Measurements from ENCODE around the gene EPHB3.
"Not testable (repeated sequence)": the region's sequence is repeated elsewhere in the genome, so short reads cannot be mapped to it uniquely, and the experiment has no call there.

EPHB3 gene

DNA sequence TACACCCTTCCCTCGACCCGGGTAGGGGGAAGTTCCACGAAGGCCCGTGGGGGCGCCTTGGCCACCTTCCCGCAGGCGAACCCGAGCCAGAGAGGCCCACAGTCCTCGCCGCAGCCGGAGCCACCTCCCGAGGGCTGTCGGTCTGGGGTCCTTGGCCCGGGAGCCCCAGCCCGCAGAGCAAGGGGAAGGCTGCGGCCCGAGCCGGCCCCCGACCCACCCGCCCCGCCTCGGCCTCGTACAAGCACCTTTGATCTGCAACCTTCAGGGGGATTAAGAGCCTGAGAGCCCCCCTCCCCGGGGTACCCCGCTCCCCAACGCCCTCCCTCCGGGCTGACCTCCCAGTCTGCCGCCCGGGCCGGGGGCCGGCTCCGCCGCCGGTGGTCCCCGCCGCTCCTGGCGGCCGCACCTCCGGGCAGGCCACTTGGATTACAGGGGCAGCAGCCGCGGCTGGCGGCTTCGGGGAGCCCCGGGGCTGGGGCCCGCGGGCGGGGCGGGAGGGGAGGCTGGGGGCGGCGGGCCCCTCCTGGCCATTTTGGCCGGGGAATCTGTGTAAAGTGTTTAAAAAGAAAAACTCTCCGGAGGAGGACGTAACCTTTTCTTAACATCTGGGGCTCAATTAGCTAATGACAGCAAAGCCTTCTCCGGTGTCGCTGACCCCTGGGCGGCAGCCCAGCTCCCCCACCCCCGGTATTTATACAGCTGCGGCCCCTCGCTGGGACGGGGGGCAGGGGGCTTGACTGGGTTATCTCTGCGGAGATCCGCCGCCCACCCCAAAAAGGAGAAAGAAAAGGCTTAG lies 40.2 kb downstream of the EPHB3 start:
- no peak for DNase-seq

DNA sequence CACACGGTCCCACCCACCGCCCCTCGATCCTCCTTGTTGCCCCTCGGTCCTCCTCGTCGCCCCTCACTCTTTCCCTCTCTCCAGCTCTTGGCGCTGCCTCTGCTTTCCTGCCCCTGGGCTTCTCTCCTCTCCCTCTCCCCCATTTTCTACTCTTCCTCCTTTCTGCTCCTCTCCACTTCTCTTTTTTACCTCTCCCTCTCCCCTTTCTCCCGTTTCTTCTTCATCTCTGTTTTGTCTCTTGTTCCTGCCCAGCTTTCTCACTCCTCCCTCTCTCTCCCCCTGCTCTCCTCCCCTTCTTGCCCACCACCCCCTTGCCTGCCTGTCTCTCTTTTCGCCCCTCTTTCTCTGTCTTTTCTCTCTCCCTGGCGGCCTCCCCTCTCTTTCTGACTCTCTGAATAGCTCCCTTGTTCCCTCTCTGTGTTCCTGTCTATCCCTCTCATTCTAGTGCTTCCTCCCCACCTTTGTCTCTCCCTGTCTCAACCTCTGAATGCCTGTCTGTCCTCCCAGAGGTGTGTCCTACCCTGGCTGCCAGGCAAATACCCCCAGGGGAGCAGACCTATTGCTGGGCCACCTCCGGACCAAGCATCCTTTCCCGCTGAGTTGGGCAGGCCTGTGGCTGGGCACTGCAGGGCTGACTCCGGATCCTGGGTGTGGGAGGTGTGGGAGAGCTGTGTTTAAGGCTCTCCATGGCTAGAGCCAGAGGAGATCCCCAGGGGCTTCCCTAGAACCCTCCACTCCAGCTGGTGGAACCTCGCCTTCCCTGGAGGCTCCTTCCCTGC lies 41.0 kb downstream of the EPHB3 start:
- DNase-seq, result no peak

DNA sequence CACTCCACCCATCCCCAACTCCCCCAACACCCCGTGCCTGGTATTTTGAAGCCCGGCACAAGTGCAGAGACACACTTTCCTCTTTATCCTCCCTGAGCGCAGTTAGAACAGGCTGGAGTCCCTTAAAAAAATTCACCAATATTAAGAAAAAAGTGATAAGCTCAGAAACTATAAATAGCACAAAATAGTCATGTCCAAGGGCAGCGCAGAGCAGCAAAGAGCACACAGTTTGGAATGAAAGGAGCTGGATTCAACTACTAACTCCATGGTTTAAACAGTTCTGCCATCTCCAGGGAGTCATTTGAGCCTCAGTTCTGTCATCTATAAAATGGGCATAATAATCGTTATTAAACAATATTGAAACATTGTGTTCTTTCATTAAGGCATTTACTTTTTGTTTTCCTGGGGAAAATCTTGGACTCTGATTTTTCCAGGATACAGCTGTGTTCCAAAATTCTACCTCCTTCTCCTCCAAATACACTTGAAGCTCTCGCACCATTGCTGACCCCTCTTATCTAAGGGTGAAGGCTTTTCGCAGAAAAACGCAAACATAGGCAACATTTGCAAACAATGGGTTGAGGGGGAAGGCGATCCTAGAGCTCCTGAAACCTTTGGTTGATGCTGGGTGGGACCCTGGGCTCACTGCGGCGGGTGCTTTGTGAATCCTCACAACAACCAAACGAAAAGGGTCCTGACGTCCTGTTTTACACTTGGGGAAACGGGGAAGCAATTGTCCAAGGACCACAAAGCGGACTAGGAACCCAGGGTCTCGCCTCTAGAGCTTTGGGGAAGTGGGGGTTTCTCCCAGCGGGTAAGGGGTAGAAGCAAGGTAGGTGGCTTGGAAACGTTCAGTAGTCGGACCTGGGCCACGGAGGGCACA lies 41.8 kb downstream of the EPHB3 start:
- no peak for DNase-seq

DNA sequence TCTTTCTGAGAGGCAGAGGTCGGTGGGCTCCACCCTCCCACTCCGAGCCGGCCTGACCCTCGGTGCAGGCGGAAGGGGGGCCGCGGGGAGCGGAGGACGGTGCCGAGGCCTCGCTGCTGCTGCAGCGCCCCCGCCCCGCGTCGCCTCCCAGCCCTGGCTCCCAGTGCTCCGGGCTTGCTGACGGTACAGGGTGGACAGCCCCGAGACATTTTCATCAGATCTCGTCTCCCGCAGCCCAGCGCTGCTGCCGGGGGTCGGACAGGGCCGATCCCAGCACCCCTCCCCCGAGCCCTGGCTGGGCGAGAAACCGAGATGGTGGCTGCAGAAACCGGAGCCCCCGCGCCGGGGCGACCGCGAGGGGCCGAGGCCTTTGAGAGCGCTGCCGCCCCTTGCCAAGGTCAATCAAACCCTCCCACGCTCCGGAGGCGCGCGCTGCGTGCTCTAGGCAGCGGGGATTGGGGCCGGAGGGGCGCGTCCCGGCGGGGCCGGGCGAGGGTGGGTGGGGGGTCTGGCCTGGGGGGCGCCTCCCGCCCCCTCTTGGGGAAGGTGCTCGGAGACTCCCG lies 42.5 kb downstream of the EPHB3 start:
- no peak for DNase-seq

DNA sequence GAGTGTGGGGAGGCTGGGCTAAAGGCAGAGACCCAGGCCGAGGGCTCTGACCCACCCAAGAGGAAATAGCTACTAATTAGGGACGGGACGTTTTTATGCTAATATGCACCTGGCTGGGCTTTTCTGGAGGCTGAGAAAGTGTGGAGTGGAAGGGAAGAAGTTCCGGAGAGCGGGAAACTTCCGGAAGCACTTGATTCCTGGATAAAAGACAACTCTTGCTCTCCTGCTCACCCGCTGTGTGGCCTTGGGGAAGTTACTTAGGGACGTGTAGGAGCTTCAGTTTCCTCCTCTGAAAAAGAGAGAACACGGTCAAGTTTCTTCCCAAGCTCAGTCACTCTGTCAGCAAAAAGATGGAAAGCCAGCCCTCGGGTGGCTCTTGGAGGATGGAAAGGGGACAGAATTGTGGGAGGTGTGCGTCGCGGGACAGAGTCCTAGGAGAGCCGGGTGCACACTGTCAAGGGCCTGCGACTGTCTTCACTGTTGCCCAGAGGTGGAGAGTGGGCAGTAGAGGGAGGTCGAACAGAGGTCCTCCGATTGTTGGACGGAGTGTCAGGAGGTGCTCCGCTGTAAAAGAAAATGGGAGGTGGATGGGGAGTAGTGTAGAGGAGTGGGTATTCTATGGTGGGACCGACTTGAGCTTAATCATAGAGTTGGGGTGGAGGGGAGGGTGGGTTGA lies 43.2 kb downstream of the EPHB3 start:
- DNase-seq, result no peak

DNA sequence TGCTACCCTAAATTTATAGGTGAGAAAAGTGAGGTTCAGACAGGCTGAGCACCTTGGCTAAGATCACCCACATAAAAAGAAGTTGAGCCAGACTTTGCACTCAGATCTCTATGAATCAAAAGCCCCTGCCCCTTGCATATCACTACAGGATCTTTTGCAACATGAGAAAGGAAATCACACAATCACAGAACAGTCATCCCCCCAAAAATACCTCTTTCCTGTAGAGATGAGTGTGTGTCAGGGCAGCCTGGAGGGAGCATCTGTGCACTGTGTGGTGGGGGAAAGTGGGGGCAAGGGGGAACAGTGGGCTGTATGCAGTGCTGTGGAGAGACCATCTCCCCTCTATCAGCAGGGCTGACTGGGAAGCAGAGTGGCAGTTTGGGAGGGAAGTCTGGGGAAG lies 46.6 kb downstream of the EPHB3 start:
- no peak for DNase-seq

DNA sequence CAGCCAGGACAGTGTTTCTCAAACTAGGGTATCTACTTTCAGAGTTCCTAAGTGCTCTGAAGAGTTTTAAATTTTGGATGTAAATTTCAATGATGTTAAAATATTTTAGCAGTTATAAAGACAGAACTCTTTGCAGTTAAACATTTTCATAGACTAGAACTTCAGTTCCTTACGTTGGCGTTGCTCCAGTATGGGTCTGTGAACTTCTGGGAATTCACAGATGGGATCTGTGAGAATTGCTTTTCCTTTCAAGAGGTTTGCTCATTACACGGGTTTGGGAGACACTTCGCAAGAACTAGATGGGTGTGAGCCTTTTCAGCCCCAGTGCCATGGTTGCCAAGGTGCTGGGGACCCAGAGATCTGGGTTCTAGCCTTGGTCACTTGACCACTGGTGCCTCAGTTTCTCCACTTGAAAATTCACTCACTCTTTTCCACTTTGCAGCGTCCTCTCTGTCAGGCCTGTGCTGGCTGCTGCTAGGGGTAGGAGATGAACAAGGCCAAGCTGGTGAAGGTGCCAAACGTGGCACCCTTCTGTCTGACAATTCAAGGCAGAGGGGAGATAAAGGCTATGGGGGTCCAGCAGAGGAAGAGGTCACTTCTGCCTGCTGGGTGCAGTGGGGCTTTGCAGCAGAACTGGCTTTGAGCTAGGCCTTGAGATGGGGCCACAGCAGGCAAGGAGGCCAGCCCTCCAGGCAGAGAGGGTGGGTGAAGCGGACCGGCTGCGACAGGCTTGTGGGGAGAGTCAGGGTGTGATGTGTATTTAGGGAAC lies 48.1 kb downstream of the EPHB3 start:
- DNase-seq, result no peak

DNA sequence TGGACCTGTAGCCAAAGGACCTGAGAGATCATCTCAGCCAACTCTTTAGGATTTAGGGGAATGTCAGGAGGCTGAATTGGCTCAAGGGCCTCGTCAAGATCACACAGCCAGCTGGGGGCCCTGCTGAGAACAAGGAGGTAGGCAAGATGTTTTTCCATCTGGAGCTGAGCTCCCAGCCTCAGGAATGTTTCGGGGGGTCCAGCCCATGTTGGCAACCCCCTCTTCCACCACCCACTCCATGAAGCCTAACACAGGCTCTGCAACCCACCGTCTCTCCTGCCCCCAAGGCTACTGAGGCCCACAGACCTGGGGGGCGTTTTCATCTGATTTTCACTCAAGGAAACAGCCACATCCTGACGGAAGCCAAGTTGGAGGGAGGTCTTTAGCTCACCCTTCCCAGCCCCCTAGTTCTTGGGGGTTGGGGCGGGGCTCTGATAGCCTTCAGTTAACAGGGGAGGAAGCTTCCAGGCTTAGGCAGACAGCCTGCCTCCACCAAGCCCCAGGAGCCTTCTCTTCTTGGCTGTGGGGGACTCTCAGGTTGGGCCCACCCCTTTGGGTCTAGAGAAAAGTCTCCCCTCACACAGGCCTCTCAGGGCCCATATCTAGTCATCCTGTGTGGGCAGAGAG lies 48.8 kb downstream of the EPHB3 start:
- no peak for DNase-seq

DNA sequence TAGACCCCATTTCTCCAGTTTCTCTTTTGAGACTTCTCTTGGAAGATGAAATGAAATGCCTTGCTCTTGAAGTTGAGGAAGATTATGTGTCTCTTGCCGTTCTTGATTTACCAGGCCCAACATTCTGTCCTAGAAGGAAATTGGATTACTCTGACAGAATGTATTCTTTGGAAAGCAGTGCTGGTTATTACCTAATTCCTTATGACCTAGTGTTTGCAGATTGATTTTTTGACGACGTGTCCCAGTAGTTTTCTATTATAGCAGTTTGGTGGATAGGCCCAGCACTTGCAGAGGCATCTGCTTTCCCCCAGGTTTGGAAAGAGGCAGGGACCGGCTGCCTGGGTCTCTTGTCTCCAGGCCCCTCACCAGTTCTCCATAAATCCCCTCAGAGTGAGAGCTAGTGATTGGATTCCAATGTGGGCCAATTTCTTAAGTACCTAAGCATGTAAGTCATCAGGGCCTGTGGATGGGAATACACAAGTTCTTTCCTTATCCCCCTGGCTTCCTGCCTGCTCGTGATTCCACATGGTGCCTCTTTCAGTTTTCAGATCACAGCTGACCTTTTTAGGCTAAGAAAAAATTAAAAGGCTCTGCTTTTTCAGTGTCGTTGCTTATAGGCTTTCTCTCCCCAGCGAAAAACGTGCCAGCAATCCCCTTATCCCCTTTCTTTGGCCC lies 50.2 kb downstream of the EPHB3 start:
- no peak for DNase-seq

DNA sequence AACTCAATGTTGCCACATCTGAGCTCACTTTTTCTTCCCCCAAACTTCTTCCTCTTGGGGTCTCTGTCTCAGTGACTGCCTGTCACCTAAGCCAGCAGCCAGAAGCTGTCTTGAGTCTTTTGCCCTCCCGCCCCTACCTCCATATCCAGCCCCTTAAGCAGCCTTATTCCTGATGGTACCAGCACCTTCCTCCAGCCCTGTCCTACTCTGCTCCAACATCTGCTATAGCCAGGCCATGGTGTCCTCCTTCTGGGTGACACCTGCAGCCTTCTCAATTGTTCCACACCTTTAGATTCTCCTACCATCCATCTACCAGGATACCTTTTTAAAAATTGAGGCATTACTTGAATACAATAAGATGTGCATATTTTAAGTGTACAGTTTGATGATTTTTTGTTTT lies 53.8 kb downstream of the EPHB3 start:
- DNase-seq, result no peak

DNA sequence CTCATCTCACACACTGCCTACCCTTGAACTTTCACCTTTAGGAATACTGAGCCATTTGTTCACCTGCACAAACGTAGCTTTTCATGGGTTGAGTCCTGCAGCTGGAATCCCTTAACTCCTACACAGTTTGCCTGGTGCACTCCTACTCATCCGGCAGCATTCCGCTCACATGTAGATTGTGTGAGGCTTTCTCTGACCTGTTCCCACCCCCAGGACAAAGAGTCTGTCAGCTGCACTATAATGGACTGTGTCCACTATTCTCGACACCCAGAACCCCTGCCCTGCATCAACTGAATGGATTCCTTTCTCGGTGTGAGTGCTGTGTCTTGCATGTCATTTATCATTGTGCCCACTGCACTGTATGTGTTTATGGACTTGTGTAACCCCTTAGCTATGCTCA lies 54.9 kb downstream of the EPHB3 start:
- no peak for DNase-seq

DNA sequence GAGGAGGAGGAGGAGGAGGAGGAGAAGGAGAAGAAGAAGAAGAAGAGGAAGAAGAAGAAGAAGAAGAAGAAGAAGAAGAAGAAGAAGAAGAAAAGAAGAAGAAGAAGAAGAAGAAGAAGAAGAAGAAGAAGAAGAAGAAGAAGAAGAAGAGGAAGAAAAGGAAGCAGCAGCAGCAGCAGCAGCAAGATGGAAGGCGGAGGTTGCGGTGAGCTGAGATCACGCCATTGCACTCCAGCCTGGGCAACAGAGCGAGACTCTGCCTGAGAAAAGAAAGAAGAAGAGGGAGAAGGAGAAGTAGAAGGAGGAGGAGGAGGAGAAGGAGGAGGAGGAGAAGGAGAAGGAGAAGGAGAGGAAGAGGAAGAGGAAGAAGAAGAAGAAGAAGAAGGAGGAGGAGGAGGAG lies 55.7 kb downstream of the EPHB3 start:
- DNase-seq, result not testable (repeated sequence)

DNA sequence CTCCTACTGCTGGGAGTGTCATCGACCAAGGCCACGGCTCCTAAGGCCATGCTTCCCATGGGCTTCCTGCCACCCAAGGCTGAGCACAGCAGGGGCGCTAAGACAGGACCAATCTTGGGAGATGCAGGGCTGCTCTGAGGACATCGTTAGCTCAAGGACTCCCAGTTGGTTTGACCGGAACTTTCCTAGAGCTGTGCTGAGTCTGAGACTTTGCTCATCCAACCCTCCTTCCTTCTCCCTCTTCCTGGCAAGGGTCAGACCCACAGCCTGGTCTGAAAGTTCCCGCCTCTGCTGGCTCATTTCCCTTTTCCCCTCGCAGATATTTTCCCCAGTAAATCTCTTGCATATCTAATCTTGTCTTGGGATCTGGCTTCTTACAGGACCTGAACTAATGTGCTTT lies 57.2 kb downstream of the EPHB3 start:
- DNase-seq, result no peak

DNA sequence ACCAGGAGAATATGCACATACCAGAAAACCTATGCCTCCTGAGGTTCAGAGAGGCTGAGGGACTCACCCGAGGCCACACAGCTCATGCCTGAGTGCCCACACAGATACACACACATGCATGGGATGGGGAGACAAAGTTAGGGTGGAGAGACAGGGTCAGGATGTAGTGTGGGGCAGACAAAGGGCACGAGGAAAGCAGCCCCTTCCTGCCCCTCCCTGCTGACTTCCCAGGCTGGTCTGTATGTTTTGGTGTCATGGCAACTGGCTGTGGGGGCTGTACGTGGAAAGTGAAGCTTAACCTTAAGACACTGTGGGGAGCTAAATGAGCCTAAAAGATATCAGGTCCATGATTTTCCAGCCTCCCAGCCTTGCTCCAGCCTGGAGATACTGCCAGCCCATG lies 57.8 kb downstream of the EPHB3 start:
- no peak for DNase-seq

DNA sequence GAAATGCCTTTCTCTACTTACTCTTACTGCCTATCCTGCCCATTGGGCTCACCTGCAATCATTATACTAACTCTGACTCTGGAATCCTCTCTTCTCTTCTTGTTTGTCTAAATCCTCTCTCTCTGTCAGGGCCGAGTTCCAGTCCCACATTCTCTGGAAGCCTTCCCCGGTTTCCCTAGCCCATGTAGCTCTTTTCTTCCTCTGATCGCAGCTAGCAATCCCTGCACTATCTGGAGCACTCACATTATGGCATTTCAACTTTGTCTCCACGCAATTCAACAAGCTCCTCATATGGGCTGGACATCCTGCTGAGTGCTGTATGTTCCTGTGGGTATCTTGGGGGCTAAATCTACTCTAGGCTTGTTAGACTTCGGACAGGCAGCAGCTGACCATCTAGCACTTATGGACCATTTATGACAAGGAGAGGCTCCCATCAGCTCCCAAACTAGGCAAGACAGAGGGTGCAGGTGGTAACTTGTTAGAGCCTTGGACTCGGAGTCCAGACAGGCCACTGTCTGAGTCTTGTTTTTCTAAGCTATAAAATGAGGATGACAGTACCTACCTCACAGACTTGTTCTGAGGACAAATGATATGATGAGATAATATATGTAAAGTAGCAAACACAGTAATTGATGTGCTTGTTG lies 58.3 kb downstream of the EPHB3 start:
- DNase-seq, result no peak

DNA sequence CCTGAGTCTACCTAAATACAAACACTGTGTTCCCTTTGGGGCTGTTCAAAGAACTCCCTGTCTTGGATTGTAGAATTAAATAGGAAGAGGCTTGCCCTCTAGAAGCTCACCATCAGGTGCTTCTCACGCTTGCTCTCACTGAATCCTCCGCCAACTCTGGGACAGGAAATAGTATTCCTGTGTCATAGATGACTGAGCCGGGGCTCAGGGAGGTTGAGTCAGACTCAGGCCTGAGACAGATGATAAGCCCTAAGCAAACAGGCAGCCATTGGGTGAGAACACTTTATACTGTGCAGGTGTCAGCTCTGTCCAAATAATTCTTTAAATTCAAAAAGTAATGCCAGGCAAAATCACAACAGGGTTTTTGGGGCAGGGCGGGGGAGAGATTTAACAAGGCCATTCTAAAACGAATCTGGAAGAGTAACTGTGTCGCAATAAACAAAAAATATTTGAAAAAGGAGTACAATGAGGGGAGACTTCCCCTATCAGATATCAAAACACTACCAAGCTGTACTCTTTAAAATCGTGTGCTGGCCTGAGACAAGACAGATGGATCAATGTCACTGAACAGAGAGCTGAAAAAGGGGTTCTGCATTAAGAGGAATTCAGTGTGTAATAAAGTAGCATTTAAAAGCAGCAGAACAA lies 59.0 kb downstream of the EPHB3 start:
- no peak for DNase-seq

DNA sequence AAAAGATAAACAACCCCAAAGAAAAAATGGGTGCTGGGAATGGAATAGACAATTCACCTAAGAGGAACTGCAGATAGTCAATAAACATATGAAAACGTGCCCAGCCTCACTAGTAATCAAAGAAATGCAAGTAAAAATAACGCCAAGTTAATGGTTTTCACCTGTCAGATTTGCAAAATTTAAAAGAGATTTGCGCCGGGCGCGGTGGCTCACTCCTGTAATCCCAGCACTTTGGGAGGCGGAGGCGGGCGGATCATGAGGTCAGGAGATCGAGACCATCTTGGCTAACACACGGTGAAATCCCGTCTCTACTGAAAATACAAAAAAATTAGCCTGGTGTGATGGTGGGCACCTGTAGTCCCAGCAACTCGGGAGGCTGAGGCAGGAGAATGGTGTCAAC lies 60.6 kb downstream of the EPHB3 start:
- not testable (repeated sequence) for DNase-seq

DNA sequence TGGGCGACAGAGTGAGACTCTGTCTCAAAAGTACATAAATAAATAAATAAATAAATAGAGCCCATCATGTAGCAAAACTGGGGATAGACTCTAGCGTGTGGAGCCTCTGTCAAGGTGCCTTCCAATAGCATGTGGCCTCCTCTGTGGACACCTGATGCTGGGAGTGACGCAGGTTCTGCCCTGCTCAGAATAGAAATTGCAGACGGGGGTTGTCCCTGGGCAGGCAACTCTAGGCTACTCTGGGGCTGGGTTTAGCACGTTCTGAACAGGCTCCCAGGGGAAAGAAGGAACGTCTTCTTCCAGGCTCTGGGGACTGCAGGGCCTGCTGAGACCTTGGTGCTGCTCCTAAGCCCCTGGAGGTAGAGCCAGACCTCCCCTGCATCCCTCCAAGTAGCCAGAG lies 65.3 kb downstream of the EPHB3 start:
- DNase-seq, result no peak

DNA sequence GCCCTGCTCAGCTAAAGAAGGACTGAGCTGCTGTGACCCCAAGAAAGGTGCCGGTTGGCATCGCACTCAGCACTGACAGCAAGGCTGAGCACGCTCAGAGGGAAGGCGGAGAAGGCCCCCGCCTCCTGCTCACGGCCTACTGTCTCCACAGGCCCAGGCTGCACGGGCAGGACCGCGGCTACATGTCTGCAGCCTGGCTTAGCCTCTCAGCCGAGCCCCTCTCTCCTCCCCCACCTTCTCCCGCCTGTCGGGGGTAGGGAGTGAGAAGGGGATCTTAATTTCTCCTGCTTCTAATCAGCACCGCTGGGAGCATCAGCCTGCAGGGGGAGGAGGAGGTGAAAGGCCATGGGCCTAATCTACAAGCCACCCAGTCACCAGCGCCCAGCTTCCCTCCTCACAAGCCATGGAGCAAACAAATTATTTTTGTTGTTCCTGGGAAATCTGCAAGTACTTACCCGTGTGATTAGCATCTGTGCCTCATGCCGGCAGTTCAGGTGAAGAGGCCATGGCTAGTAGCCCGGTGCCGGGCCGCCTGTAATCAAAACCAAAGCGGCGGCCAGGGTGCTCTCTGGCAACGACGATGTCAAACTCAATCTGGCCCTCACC lies 68.1 kb downstream of the EPHB3 start:
- no peak for DNase-seq

Measured in stimulated activated CD4-positive, alpha-beta T cell treated with anti-CD3 and anti-CD28 coated beads, Interleukin-2, amount 100 ng/mL, for 48 hours (primary cell).